K562 treated with DMSO at 1 percent for 4 hours (cell line): ENCODE data around the gene ITIH4. TPM values are rescaled to one million over a fixed set of nuclear protein-coding genes. Genes with fewer than 3 reads are reported as not detected.

Experiments
- total RNA-seq: library from RNA; unstranded; fragments of 300-600 nt; gene quantifications from 2 replicates; pipeline ENCODE4 v1.2.3, GENCODE V29; 2022; ENCODE audit not compliant: insufficient read depth

Gene ITIH4
- total RNA-seq: not detected in 2 replicates

DNA sequence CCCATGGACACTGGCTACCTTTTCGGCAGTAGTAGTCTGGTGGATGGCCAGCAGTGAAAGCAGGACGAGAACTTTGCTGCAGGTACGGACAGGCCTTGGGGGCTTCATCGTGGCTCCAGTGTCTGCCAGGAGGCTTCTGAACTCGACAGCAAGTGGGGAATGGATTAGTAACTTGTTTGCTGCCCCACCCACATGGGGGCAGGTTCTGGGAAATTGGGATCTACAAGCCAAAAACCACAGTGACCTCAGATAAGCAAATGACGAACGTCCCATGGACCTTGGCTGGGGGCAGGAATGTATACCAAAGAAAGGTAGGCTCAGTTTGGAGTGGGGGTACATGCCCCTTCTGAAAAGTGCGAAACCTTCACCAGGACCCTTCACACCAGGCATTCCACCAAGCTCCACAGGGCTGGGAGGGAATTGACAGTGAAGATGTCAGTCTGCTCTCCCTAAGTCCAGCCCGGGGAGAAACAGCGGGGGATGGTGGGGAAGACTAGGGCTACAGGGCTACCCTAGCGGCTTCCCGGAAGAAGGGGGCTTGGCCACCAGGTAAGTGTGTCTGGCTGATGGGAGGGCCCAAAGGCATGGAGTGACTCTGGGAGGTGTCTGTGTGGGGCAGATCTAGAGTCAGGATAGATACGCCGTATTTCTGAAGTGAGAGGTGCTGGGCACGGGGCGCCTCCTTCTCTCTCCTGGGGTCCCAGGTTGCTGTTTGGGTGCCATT, at the start of gene ITIH4:
TSS of gene ITIH4 (minus strand) at position 138 of the 724 bp plus-strand sequence. CDS start at position 108, 30 bp downstream.

DNA sequence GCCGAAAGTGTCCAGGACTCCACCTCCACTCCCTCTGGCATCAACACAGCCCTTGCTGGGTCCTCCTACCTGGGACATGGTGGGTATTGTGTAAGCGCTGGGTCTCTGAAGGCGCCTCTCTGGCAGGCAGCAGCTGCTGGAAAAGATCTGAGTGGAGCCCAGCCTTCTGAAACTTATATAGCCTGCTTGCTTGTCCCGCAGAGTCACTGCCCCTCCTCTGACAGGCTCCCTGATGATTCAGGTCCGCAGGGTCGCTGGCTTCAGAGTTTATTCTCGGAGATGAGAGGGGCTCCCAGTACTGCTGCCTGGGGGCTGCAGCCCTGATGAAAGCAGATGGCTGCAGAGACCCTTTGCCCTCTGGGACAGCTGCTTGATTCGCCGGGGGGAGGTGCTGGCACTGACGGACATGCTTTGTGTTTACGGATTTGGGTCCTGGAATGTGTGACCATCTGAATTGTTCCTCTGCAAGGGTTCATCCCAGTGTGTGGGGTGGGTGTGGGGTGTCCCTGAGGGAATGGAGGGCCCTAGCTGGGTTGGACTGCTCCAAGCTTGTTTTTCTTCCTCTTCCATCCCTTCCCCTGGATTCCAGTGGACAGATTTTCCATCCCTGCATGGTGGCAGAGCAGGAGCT, 4.5 kb upstream of the ITIH4 start, which contains the start of gene MUSTN1:
TSS of gene MUSTN1 (minus strand) at position 149 of the 631 bp plus-strand sequence. CDS start at position 78, 71 bp downstream.

DNA sequence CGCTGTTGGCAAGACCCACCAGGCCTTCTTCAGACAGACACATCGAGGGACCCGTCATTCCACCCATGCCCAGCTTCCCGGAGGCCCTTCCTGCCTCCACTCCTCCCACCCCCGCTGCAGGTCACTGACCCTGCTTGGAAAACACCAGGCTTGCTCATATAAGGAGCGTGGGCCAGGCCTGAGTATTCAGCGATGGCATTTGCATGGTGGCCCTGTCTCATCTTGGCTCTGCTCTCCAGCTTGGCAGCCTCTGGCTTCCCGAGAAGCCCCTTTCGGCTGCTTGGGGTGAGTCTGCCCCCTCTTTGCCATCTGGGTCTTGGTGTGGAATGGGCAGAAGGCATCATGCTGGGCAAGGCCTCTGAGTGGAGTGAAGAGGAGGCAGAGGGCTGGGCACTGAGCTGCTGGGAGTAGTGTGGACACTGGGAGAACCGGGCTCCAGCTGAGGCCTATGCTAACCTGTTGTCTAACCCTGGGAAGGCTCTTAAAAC, 35.8 kb downstream of the ITIH4 start, which contains the start of gene ITIH3:
TSS of gene ITIH3 (plus strand) at position 185 of the 488 bp plus-strand sequence. CDS start at position 193, 8 bp downstream.

DNA sequence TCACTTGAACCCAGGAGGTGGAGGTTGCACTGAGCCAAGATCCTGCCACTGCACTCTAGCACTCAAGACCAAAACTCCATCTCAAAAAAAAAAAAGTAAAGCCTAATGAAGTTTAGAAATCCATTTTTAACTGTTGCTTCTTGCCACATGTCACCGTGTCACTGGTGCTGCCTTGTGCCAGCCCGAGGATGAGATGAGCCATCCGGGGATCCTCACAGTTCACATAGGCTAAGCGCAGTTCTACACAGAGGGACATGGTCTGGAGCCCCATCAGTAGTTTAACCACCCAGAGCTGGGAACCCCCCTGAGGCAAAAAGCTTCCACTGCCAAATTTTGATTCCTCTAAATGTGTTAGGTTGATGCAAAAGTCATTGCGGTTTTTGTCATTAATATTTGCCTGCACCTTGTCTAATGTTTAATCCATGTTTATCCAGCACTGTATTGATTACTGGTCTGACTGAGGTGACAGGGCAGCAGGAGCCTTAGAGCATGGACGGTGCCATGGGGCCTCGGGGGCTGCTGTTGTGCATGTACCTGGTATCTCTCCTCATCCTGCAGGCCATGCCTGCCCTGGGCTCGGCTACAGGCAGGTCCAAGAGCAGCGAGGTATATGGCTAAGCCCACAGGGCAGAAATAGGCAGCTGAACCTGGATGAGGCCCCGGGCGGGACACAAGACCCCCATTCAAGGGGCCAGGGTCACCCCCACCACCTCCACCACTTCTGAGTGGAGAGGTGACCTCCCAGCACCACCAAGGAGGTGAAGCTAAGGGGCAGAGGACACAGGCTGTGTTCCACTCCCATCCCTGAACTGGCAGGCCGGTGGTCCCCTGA, 53.1 kb downstream of the ITIH4 start, which contains the start of gene ITIH1:
TSS of gene ITIH1 (plus strand) at position 473 of the 832 bp plus-strand sequence. CDS start at position 490, 17 bp downstream.

DNA sequence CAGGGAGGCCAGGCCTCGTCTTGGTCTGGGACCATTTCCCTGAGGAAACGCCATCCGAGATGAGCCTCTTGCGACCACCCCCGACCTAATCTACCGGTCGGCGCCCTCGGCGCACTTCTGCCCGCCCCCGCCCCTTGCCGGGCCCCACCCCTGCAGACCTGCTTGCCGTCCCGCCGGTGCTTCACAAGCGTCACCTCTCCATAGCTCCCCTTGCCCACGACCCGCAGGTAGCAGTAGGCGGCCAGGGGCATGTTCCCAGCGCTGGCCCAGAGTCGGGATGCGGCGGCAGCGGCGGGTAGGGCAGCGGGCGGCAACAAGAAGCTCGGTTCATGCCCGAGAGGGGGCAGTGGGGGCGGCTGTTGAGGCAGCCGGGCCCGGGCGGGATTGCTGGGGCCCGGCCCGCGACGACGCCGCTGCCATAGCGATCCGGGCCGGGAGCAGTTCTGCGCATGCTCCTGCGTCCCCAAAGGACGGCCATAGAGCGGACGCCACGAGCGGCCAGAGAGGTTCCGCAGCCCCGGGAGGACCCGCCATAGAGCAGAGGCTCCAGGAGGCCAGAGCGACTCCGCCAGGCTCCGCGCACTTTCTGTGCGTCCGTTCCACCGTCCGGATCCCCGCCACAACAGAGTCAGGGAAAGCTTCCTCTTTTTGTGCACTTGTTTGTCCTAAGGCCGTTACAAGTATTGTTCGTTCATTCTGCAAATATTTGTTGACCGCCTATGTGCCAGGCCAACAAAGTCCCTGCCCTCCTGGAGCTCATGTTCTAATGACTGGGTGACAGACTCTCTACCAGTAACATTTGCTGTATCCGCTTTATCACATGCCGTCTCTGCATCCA, 59.8 kb downstream of the ITIH4 start, which contains the start of gene NEK4:
TSS of gene NEK4 (minus strand) at position 445 of the 838 bp plus-strand sequence. CDS start at position 251, 194 bp downstream.

Other genes with a start within 250 kb of the ITIH4 start
- 18.0 and 19.6 TPM in 2 replicates for gene PBRM1, start 144.8 kb downstream of the ITIH4 start, total RNA-seq
- gene GNL3, start 144.6 kb downstream of the ITIH4 start, total RNA-seq: 25.1 and 33.0 TPM in 2 replicates
- gene GLT8D1, start 124.9 kb downstream of the ITIH4 start, total RNA-seq: 31.8 and 35.5 TPM in 2 replicates
- 63.1 and 82.8 TPM in 2 replicates for gene SPCS1, start 124.6 kb downstream of the ITIH4 start, total RNA-seq
- gene NEK4, start 59.7 kb downstream of the ITIH4 start, total RNA-seq: 7.2 and 10.7 TPM in 2 replicates
- gene ITIH1, start 53.1 kb downstream of the ITIH4 start, total RNA-seq: not detected in 2 replicates
- gene ITIH3, start 35.9 kb downstream of the ITIH4 start, total RNA-seq: not detected in 2 replicates
- 2.8 and 8.5 TPM in 2 replicates for gene MUSTN1, start 4.3 kb upstream of the ITIH4 start, total RNA-seq
- 7.3 and 9.0 TPM in 2 replicates for gene STIMATE, start 66.9 kb upstream of the ITIH4 start, total RNA-seq
- gene SFMBT1, start 215.4 kb upstream of the ITIH4 start, total RNA-seq: 2.3 and 2.6 TPM in 2 replicates